ENCODE measurements around the gene ADARB2.

Gene ADARB2

DNA sequence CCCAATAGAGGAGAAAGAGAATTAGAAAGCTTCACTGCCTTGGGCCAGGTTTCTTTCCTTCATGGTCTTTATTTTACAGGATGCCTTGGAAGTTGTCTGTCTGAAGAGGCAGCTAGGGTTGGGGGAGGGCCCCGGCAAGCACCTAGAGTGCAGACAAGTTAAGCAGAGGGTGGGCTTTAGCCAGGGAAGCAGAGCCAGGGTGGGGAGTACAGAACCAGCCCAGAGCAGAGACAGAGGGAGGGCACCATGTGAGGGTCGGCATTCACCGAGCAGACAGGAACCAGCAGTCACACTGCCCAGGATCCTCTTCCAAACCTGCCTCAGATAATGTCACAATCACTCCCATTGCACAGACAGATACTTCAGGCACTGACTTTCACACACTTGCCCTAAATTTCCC, 75.9 kb downstream of the ADARB2 start:
- no peak for DNase-seq

DNA sequence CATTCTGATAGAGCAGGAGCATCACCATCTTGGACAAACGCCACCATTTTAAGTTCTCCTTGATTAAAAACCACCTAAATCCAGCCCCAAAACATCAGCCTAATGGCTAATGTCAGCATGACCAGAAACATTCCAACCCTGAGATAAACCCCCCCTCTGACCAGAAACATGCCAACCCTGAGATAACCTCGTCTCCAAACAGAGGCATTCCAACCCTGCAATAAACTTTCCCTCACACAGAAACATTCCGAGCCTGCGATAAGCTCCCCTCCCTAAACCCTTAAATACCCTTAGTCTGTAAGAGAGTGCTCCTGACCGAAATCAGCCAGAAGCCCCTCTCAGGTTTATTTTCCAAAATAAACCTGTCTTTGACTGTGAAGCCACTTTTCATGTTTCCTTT, 76.5 kb downstream of the ADARB2 start:
- no peak for DNase-seq

DNA sequence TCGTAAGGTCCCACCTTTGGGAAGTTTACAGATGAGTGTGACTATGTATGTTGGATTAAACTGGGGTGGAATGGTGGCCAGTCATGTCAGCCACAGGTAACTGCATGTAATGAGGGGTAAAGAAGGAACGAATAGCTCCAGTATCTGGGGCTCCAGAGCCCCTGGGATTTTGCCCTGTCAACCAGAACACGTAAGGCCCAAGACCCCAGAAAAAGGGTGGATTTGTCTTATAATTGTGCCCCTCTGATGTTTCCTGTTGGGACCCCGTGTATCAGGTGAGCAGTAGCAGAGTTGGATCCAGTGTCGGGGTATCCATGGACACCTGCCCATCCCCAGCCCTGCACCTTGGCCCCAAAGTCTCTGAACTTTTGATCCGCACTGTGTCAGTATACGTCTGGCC, 76.9 kb downstream of the ADARB2 start:
- no peak for DNase-seq

DNA sequence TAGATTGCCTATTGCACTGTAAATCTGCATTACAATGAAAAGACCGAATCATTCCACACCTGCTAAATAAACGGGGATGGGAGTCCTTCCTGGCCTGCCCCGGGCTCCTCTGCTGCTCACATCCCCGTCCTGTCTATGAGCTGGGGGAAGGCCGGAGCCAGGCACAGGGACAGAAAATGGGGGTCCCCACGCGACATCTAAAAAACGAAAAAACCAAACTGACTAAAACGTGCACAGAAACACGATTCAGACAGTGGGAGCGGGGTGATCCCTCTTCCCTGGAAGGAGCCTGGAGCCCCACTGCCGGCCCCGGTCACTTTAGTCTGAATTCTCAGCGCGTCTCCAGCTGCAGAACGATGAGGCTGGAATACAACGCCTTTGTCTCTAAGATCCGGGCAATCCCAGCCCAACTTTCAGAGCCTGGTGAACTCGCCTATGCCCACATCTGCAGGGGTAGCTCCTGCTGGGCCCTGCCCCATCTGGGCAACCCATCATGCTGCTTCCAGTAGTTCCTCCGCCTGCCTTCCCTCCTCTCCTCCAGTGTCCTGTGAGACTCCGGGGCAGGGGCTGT, 78.0 kb downstream of the ADARB2 start:
- no peak for DNase-seq

DNA sequence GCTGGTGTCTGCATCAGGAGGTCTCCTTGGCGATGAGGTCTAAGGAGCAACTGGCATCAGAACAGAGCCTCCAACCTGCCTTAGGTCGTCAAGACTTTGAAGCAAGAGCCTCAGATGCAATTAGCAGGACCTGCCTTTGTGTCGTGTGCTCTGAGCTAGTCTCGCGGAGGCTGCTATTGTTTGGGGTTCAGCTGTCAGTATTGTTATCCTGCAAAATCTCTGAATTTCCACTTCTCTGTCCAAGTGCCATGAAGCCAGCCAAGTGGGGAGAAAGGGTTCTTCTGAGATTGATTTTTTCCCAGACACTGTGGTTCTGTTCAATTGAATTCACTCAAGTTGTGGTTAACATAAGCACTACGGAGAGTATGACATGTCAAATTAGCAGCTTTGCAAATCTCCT, 78.7 kb downstream of the ADARB2 start:
- DNase-seq, result peak in 2 of 3 experiments; percentile 2 to 48

DNA sequence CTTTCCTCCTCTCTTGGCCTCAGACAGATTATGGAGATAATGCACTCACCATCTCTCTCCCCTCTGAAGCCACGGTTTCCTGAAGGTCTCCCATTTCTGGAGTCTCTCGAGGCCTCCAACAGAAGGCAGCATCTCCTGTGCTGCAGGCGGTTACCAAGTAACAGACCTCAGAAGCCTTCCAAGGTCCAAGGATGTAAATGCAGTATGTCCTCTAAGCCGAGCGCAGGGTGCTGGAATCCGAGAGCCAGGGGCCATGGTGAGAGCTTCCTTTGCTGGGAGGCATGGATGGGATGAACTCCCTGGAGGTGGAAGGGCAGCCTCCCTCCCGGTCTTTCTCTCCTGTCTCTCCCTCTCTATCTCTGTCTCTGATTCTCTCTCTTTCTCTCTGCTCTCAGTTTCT, 79.8 kb downstream of the ADARB2 start:
- DNase-seq, result no peak

DNA sequence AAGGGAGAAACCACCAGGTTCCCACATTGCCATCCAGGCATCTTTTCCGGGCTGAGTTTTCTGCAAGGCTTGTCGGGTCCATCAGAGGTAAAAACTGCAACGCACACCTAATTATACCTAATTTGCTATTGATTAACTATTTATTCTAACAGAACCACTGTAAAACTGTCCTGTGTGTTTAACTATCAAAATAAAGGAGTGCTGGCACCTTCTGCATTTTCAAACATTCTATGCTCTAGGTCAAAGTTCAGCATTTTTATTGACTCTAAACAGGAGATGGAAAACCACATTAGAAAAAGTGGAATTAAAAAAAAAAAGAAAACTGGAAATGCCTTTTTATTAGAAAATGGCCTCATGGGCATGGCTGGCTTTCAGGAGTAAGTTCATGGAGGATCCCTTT, 82.0 kb downstream of the ADARB2 start:
- DNase-seq, result no peak

DNA sequence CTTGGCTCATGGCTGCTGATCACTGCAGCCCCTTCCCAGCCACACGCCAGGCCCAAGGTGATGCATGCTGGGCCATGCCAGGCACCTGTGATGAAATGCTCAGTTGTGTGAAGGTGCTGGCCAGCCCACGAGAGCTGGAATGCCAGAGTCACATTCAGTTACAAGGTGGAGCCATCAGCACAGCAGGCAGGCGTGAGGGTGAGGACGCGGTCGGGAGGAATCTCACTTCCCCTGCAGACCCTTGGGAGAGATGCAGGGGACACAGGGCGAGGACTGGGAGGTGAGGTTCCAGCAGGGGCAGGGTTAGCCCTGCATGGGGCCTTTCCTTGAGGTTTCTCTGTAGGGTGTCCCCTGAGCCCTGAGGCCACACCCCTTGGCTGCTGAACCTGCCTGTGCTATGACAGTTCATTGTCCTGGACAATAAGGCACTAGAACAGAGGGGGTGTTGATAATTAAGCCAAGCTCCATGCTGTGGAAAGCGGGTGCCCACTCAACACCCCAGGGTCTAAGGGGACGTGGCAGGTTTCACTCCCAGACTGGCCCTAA, 82.4 kb downstream of the ADARB2 start:
- DNase-seq, result peak in 1 of 3 experiments; percentile 13

DNA sequence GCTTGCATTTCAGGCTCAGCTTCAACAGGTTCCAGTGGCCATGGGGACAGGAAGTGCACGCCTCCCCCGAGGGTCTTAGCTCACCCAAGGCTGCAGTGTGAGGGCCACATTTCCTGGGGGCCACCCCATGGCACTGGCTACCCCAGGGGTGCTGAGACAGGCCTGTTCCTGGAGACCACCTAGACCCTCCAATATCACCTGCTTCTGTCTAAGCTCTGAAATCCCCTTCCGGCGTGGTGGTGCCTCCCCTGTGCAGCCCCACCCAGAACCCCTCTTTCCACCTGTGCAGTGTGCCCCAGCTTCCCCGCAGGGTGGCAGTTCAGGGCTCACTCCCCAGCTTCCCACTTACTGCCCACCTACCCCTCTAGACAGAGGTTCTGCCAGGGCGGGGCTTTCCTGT, 83.1 kb downstream of the ADARB2 start:
- no peak for DNase-seq

DNA sequence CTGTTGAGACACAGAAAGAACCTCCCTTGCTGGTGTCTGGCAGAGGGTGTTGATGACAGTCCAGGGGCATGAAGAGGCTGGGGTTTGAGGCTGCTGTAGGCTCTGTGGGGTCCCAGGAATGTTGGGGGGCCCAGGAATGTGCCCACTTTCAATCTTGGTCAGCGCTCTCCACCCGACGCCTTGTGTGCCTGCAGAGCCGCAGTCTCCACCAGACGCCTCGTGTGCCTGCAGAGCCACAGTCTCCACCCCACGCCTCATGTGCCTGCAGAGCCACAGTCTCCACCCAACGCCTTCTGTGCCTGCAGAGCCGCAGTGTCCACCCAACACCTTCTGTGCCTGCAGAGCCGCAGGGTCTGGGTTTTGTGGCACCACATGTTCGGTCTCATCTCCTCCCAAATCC, 84.0 kb downstream of the ADARB2 start:
- DNase-seq, result no peak

DNA sequence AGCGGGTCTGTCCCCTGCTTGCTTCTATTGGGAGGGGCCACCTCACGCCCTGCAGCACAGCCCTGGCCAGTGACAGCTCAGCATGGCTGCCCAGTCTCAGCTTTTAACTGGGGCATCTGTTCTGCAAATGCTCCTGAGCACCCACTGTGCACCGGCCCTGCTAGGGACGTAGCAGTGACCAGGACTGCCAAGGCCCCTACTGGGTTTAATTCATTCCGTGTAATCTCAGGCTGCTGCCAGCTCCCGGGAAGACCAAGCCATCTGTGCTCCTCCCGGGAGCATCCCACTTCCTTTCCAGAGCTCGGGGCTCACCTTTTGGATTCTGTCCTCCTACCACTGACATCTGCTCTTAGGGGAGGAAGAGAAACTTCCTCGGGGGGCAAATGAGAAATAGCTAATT, 85.2 kb downstream of the ADARB2 start:
- no peak for DNase-seq

DNA sequence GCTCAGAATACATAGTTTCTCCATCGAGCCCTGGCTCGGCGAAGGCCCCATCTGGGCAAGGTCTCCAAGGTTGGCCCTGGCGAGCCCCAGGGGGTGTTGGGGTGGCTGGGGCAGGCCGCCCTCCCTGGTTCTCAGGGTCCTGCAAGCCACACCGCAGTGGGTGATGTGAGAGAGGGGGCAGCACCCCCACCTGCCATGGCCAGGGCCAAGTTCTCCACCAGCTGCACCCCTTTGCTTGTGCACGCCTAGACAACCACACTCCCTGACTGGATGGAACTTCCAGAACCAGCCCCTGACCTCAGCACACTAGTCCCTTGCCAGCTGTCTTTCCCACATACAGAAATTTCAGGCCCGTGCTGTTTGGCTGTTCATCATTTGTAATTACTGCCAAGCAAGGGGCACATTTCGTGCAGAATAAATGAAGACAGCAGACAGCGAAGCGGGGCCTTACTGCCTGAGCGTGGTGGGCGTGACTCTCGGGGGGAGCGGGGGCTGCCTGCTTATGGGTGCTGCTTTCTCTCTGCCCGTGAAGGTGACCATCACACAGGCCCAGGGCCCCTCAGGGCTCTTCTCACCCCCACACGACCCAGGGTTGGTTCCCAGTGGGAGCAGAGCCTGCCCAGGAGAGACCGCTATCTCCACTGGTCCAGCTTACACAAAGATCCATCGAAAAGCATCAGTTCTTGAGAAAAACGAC, 85.9 kb downstream of the ADARB2 start:
- DNase-seq, result peak in 1 of 3 experiments; percentile 15

DNA sequence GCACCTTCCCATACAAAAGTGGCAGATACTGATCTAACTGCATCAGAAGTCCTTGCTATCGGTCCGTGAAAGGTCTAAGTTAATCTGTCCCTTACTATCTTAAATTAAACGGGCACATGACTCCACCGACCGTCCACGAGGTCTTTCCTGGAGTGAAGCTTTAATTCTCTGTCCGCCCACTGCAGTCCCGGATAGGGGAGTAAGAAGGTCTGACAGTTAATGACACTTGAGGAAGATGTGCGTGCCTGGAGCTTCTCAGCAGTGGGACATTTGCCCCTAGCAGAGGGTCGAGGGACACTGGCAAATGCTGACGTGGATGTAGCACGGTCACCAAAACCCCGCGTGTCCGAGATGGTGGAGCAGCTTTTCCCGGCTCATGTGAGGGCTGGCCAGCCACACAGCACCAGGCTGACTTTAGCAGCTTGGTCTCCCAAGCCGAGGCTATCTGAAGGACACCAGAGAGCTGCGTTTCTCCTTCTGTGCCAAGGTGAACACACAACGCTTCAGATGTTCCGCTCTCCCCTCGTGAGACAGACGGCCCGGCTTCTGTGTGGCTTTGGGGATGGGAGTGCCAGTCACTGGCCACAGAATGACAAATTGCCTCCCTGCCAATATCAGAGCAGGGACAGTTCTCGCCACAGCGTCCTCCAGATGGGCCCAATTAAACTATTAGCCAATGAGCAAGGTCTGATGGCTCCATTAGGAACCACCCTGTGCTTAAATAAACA, 86.6 kb downstream of the ADARB2 start:
- DNase-seq, result peak in 2 of 3 experiments; percentile 28 to 58

DNA sequence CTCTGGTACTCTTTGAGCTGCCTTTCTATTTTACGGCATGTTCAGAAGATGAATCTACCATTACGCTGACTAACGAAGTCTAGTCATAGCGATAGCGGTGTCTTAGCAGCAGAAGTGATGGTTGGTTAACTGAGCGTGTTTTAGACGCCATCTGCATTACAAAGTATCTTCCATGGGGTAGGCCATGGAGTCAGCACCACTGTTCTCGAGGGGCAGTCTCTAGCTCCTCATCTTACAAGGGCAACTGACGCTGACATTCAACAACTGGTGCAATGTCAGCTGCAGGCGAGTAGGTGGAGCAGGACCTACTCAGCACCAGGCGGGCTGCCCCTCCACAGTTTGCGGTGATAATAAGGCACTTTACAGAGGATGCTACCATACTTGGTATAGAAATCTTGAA, 88.7 kb downstream of the ADARB2 start:
- DNase-seq, result no peak

DNA sequence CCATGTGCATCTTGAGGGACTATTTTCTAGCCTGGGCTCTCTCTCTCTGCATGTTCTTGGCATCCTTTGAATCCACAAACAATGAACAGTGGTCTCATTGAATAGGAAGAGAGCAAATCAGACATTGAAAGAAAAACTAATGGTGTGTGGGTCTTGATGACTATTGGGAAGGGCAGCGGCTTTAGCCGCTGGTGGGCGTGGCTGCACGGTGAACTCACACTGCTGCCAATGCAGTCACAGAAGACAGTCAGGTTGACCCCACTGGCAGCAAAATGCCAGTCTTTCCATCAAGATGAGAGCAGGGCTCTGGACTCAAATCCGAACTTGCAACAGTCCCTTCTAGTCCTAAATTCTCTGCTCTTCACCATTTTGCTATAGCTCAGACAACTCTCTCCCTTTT, 91.0 kb downstream of the ADARB2 start:
- no peak for DNase-seq

DNA sequence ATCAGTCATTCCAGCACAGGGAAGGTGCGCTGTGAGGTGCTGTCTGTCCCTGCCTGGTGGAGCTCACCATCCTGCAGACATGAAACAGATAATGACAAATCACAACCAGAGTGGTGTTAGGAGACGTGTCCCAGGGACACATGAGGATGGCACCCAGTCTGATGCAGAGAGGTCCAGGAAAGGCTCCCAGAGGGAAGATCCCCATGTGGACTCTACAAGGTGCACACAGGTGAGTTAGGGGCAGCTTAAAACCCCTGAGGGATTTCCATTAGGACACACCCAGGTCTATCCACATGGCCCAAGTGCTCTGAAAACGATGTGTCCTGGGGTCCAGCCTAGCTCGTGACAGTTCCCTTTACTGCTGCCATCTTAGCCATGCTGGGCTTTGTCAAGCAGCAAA, 91.4 kb downstream of the ADARB2 start:
- DNase-seq, result no peak

DNA sequence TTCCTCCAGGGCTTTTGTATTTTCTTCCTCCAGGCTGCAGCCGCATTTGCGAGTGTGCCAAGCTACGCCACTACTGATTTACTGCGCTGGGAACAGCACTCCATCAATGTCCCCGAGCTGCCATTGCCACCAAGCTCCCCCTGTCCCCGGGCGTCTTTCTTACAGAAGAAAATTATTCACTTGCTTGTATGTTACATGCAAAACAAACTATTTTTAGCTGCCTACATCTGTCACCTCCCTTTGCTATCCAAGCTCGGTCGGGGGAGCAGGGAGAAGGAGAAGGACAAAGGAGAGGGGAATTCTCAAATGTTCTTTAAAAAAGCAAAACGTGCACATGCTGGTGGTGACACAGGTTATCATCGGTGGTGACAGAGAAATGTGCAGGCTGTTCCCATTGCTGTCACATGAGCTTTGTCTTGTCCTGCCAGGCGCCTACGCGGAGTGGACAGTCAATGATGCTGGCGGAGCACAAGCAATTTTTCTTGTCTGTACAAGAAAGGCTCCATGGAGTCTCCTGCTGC, 93.1 kb downstream of the ADARB2 start:
- DNase-seq, result peak; percentile 53 to 82 (median 53)

DNA sequence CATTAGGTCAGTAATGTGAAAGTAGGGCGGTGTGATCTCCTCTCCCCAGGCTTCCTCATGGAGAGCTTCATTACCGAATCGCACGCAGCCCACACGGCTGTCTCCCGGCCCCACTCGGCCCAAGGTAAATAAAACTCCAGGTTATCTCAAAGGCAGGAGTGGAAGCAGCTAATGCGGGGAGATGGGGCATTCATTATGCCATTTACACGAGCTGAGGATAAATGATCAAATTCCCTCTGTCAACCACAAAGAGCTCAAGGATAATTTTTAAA, 93.5 kb downstream of the ADARB2 start:
- peak; percentile 53 to 82 (median 81) for DNase-seq

DNA sequence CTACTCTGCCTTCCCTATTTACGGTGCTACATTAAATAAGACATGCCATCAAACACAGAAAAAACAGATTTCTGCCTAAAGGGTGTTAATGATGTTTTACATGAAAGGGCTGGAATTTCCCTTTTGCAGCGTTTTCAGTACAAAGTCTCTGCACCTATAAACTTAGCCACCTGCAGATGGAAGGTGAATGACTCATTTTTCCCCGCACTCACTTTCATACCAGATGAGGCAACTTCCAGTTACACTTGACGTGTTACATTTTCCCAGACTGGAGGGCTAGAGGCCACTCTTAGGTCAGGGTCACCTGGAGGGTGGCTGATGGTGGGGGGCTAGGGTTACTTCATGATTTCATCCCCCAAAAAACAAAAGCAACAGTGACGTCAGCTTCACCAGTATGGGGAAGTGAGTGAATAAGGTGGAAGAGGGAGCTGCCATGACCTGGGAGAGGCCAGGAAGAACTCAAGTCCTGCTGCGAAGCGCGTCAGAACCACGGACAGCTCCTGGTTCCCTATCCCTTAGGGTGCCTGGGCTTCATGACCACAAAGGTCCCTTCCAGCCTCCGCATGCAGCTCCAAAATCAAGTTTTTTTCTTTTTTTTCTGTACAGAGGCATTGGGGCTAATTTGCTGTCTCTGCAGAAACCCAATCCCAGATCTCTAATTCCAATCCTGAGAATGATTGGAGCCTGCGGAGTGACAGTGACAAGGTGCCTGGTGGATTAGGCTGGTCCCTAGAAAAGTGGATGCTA, 94.0 kb downstream of the ADARB2 start:
- peak in 2 of 3 experiments; percentile 39 to 40 for DNase-seq

DNA sequence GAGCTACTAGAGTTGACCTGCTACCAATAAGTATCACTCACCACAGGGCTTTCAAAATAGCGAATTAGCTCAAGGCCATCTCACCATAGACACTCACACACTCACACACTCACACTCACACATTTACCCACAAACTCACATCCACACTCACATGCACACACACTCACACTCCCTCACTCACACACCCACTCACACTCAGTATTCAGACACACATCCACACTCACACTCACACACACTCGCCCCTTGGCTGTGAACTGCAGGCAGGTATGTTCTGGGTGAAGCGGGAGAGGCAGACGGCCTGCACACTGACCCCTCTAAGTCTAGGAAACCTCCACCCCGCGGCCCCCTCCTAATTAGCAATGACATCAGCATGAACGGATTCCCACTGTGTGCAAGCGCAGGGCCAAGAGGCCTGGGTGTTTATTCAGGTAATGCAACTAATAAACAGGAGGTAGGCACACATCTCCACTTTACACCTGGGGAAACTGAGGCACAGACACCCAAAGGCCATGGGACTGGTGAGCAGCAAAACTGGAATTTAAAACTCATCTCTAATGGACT, 94.6 kb downstream of the ADARB2 start:
- DNase-seq, result no peak

DNA sequence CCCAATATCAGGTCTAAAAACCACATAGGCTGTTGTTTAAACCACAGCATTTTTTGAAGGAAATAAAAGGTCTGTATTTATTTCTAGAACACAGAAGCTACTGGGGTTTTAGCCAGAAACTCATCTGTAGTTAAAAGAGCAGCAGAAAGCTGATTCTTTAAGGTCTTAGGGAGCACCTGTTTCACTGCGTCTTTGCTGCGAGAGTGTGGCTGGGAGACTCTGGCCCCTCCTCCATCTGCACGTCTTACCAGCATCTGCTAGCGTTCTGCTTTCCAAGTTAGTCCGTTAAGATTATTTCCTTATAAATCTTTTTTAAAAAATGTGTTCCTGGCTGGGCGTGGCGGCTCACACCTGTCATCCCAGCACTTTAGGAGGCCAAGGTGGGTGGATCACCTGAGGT, 95.9 kb downstream of the ADARB2 start:
- peak in 1 of 3 experiments; percentile 17 for DNase-seq

DNA sequence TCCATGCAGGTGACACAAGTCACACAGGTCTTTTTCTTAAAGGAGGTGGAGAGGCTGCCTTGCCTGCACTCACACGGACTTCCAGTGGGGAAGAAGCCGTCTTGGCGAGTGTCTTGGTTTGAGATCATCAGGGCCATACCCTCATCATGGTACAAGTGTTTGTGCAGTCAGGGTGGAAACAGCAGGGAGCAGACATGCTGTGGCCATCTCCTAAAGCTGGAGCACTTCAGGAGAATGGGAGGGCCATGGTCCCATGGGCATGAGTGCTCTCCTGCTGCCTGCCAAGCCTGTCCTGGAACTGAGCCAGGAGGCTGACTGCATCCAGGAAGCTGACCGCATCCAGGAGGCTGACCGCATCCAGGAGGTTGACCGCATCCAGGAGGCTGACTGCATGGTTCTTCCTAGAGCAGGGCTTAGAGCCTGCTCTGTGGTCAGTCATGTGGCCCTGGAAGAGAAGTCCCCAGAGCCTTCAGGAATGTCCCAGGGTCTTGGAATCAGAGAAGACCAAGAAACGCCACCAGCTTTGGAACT, 98.4 kb downstream of the ADARB2 start:
- peak in 2 of 3 experiments; percentile 36 to 50 for DNase-seq

DNA sequence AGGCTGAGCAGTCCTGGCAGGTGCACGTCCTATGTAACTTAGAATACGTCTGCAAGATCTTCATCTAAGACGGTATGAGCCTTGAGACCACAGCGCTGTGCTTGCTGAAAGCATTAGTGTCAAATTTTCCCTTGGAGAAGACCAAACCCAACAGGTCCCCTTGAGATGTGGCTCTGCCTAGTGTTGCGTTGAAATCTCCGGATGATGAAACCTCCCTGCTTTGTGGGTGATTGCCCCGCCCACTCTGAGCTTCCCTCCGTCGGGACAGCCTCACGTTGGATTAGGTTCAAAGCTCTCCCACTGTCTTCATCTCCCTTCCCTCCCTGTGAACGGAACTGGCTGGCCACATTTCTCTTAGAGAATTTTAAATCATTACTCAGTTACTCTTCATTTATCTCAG, 102.0 kb downstream of the ADARB2 start:
- DNase-seq, result no peak

Measured in NCI-H1417 (cell line).